GM23248 (cell line): ENCODE data around the gene MYH9. TPM values are rescaled to one million over a fixed set of nuclear protein-coding genes. Genes with fewer than 3 reads are reported as not detected.

ENCODE experiments used
- DNase-seq: peaks from one replicate; pipeline ENCODE4 v3.0.0-alpha.2; 2015
- H2AFZ ChIP-seq: fragments of 200-600 bp; sonication (generic); 2 replicates; pipeline ENCODE4 v1.6.1; 2016; ENCODE audit warnings: antibody characterized with exemption
- H3F3A ChIP-seq: fragments of 200-600 bp; sonication (generic); 2 replicates; pipeline ENCODE4 v1.6.1; 2016; ENCODE audit warnings: mild to moderate bottlenecking, antibody characterized with exemption, mixed run types; ENCODE audit not compliant: insufficient read depth
- H3K27ac ChIP-seq: fragments of 200-600 bp; sonication (generic); 2 replicates; pipeline ENCODE4 v1.5.1; 2016; ENCODE audit warnings: mild to moderate bottlenecking
- H3K27me3 ChIP-seq: fragments of 200-600 bp; sonication (generic); replicated peaks from 2 replicates; pipeline ENCODE4 v1.6.1; 2016; ENCODE audit warnings: mild to moderate bottlenecking; ENCODE audit not compliant: insufficient read depth
- H3K36me3 ChIP-seq: fragments of 200-600 bp; sonication (generic); 2 replicates; pipeline ENCODE4 v1.6.1; 2016; ENCODE audit warnings: low read depth, mild to moderate bottlenecking
- H3K4me1 ChIP-seq: fragments of 200-600 bp; sonication (generic); 2 replicates; pipeline ENCODE4 v1.6.1; 2016; ENCODE audit warnings: mild to moderate bottlenecking; ENCODE audit not compliant: insufficient read depth
- H3K4me2 ChIP-seq: fragments of 200-600 bp; sonication (generic); one replicate; pipeline ENCODE4 v1.6.1; 2016; ENCODE audit warnings: mild to moderate bottlenecking; ENCODE audit not compliant: unreplicated experiment
- H3K4me3 ChIP-seq: fragments of 200-600 bp; sonication (generic); 2 replicates; pipeline ENCODE4 v1.5.1; 2016; ENCODE audit warnings: mild to moderate bottlenecking
- H3K79me2 ChIP-seq: fragments of 200-600 bp; sonication (generic); 2 replicates; pipeline ENCODE4 v1.6.1; 2016; ENCODE audit warnings: mild to moderate bottlenecking; ENCODE audit not compliant: insufficient read depth
- H3K9ac ChIP-seq: fragments of 200-600 bp; sonication (generic); 2 replicates; pipeline ENCODE4 v1.6.1; 2016; ENCODE audit warnings: mild to moderate bottlenecking
- H3K9me2 ChIP-seq: fragments of 200-600 bp; sonication (generic); 2 replicates; pipeline ENCODE4 v1.6.1; 2016; ENCODE audit warnings: mixed run types, mild to moderate bottlenecking, moderate library complexity; ENCODE audit not compliant: insufficient read depth
- H3K9me3 ChIP-seq: fragments of 200-600 bp; sonication (generic); one replicate; pipeline ENCODE4 v1.6.1; 2017; ENCODE audit warnings: low read depth
- H4K20me1 ChIP-seq: fragments of 200-600 bp; sonication (generic); 2 replicates; pipeline ENCODE4 v1.6.0; 2016; ENCODE audit not compliant: insufficient read depth
- EZH2 ChIP-seq: fragments of 200-600 bp; sonication (generic); IDR thresholded peaks from 2 replicates; pipeline ENCODE4 v1.6.1; 2018; ENCODE audit warnings: antibody characterized with exemption, mild to moderate bottlenecking; ENCODE audit not compliant: insufficient read depth, poor library complexity, severe bottlenecking
- EZH2phosphoT487 ChIP-seq: fragments of 200-600 bp; sonication (generic); IDR thresholded peaks from 2 replicates; pipeline ENCODE4 v1.6.1; 2018; ENCODE audit warnings: antibody characterized with exemption, moderate library complexity, mild to moderate bottlenecking, low read depth; ENCODE audit not compliant: insufficient read depth
- WGBS, 2 experiments: methylation state at CpG; one replicate each; pipeline ENCODE4 v1.1.6; 2015 to 2017; ENCODE audit warnings: low lambda C conversion rate in 2 of 2, low coverage in 1 of 2; ENCODE audit errors: missing lambda C conversion rate in 2 of 2; 5-methylcytosine and 5-hydroxymethylcytosine counted together
- in situ Hi-C: fragments of 300-500 bp; cut with MboI; formaldehyde crosslinking; loops from 2 replicates; pipeline ENCODE4 v1.15.0; 2020
- polyA plus RNA-seq: library from polyadenylated mRNA; unstranded; fragments of >200 nt; fragmentation: Nextera tagmentation; extraction: Ambion mirVana; gene quantifications from 2 replicates; pipeline ENCODE4 v1.2.1, GENCODE V29; 2016
- total RNA-seq: library from RNA; depleted of rRNA; stranded (reverse); fragments of >200 nt; shearing (Covaris generic); gene quantifications from 2 replicates; pipeline ENCODE4 v1.2.3, GENCODE V29; 2014

MYH9 gene
- total and polyA plus RNA-seq, 2 experiments from 2014 or later: 287 to 420 TPM

DNA sequence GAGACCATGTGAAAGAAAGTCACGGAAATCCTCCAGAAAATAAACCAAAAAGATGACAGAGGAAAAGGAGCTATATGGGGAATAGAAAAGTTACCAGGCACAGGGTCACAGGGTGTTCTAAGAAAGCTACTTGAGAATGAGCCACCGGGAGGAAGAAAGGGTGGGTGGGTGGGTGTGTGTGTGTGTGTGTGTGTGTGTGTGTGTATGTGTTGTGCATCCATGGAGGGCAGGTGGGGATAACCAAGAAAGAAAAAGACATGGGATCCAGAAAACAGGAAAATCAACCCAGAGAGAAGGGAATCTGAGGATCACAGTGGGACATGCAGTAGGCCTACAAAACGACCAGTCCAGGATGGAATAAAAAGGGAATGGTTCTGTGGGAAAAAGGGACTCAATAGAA lies 152.2 kb downstream of the MYH9 start:
- H3K9me3 ChIP-seq: no peaks in the 10 kb centered on the region
- WGBS, 2 experiments: 90 to 92% methylated on average over 3 of the region's 3 CpGs
- TF ChIP-seq EZH2phosphoT487: no peak
- no peak for TF ChIP-seq EZH2
- H3K27ac ChIP-seq: no peak overlapping the region
- H2AFZ ChIP-seq: no peak overlapping the region
- no peaks in the 10 kb centered on the region for H3K9me2 ChIP-seq
- 0 out of 2 replicates have a peak overlapping the region, but pooled peaks have one; percentile 1 for H3K4me3 ChIP-seq
- peaks cover 16% of the 10 kb centered on the region; the same call in 1 of the 2 replicates for H3F3A ChIP-seq
- H3K4me2 ChIP-seq: no peak overlapping the region
- no peak overlapping the region for H3K9ac ChIP-seq
- peaks cover 18% of the 10 kb centered on the region for H3K4me1 ChIP-seq
- peaks cover 54% of the 10 kb centered on the region for H3K79me2 ChIP-seq
- no peaks in the 10 kb centered on the region for H3K27me3 ChIP-seq
- H4K20me1 ChIP-seq: no peaks in the 10 kb centered on the region
- in situ Hi-C loops: no loop called here
- no peak for DNase-seq
- peaks cover 13% of the 10 kb centered on the region; the same call in 1 of the 2 replicates for H3K36me3 ChIP-seq

DNA sequence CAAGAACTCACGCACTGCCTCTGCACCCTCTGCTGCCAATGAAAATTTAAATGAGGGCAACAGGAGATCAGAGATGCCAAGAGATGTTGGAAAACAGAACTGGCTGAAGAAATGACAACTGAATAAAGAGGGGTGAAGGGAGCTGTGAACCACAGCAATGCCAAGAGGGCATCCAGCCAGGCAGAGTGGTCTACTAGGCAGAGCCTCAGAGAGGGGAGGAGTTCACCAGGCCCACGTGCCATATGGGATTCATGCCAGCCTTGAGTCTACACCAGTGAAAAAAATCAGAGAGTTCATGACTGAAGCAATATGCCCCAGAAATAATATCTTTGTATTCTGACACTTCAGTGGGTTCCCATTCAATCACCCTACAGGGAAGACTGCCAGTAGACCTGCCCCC lies 152.8 kb downstream of the MYH9 start:
- no peaks in the 10 kb centered on the region for H3K9me2 ChIP-seq
- H3K9me3 ChIP-seq: no peaks in the 10 kb centered on the region
- peaks cover 54% of the 10 kb centered on the region for H3K79me2 ChIP-seq
- H3K4me3 ChIP-seq: no peak overlapping the region
- in situ Hi-C loops: no loop called here
- H3K27ac ChIP-seq: no peak overlapping the region
- WGBS, 2 experiments: 22 to 39% methylated on average over 2 of the region's 2 CpGs
- no peak overlapping the region for H3K9ac ChIP-seq
- H3K4me1 ChIP-seq: peaks cover 12% of the 10 kb centered on the region
- H3K36me3 ChIP-seq: peaks cover 13% of the 10 kb centered on the region; the same call in 1 of the 2 replicates
- H3K4me2 ChIP-seq: no peak overlapping the region
- H4K20me1 ChIP-seq: no peaks in the 10 kb centered on the region
- H3K27me3 ChIP-seq: no peaks in the 10 kb centered on the region
- peaks cover 11% of the 10 kb centered on the region; the same call in 1 of the 2 replicates for H3F3A ChIP-seq
- TF ChIP-seq EZH2 (no peak), EZH2phosphoT487 (no peak)
- H2AFZ ChIP-seq: no peak overlapping the region
- DNase-seq: no peak

DNA sequence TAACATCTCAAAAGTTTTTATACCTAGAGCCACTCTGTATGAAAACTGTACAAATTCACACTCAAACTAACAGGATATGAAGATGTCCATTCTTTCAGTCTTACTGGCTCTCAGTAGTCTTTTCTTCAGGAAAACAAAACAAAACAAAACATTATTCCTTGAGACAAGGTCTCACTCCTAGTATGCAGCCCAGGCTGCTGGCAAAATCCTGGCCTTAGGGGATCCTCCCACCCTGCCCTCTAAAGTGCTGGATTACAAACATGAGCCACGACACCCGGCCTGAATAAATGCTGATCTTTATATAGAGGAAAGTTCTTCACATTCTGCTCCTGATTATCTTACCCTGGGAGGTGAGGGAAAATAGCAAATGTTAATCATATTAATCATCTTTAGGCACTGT lies 153.6 kb downstream of the MYH9 start:
- in situ Hi-C loops: no loop called here
- WGBS, 2 experiments: 29 to 32% methylated on average over 2 of the region's 2 CpGs

DNA sequence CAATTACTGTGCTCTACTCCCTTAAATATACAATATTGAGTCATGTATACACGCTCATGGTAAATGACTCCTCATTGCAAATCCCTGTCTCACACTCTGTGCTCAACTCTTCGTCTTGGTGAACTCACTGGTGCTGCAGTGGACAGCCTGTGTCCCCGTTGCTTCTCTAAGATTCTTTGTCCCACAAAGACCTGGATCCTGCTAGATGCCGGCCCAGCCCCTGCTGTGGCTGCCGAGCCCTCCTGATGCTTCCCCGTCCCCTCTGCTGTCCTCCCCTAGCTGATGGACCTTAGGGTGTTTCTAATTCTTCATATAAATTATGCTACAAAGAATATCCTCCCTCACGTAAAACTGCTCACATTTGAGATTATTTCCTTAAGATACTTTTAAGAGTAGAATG lies 154.0 kb downstream of the MYH9 start:
- Histone ChIP-seq H3K36me3 (peaks cover 16% of the 10 kb centered on the region; the same call in 1 of the 2 replicates), H3F3A (peaks cover 7% of the 10 kb centered on the region; the same call in 1 of the 2 replicates), H3K27me3 (no peaks in the 10 kb centered on the region), H3K79me2 (peaks cover 51% of the 10 kb centered on the region), H4K20me1 (no peaks in the 10 kb centered on the region), H3K4me3 (no peak overlapping the region), H3K4me2 (no peak overlapping the region), H3K27ac (no peak overlapping the region), H3K9ac (no peak overlapping the region), H2AFZ (no peak overlapping the region), H3K9me3 (no peaks in the 10 kb centered on the region), H3K4me1 (peaks cover 8% of the 10 kb centered on the region; the same call in 1 of the 2 replicates), H3K9me2 (no peaks in the 10 kb centered on the region)
- no peak for DNase-seq
- 87 to 89% methylated on average over 7 of the region's 7 CpGs for WGBS, 2 experiments
- in situ Hi-C loops: no loop called here
- no peak for TF ChIP-seq EZH2phosphoT487
- TF ChIP-seq EZH2: no peak

More for the DNA sequence above, 153.6 kb downstream of the MYH9 start:
- H3K4me1 ChIP-seq: peaks cover 8% of the 10 kb centered on the region; the same call in 1 of the 2 replicates
- no peak overlapping the region for H3K9ac ChIP-seq
- H3K9me2 ChIP-seq: no peaks in the 10 kb centered on the region
- no peak for TF ChIP-seq EZH2phosphoT487
- TF ChIP-seq EZH2: no peak
- no peaks in the 10 kb centered on the region for H3K27me3 ChIP-seq
- peaks cover 13% of the 10 kb centered on the region; the same call in 1 of the 2 replicates for H3K36me3 ChIP-seq
- peaks cover 54% of the 10 kb centered on the region for H3K79me2 ChIP-seq
- no peak for DNase-seq
- no peak overlapping the region for H3K4me3 ChIP-seq
- no peak overlapping the region for H3K4me2 ChIP-seq
- no peak overlapping the region for H2AFZ ChIP-seq
- H3K27ac ChIP-seq: no peak overlapping the region
- no peaks in the 10 kb centered on the region for H4K20me1 ChIP-seq
- peaks cover 11% of the 10 kb centered on the region; the same call in 1 of the 2 replicates for H3F3A ChIP-seq
- no peaks in the 10 kb centered on the region for H3K9me3 ChIP-seq
